Epithelial cell of esophagus (primary cell): Measurements from ENCODE around the gene MBLAC1.

ENCODE experiments used
- DNase-seq: peaks from one replicate; pipeline ENCODE4 v3.0.0; 2010; ENCODE audit warnings: low read depth
- H3K4me3 ChIP-seq: 2 replicates; pipeline ENCODE4 v1.5.1; 2011; ENCODE audit warnings: mild to moderate bottlenecking, low read length, control low read depth
- CTCF ChIP-seq: IDR thresholded peaks from 2 replicates; pipeline ENCODE4 v1.5.1; 2011; ENCODE audit warnings: low read depth, mild to moderate bottlenecking, low read length, control low read depth, inconsistent platforms; ENCODE audit not compliant: insufficient read depth; ENCODE audit errors: missing control alignments

MBLAC1 gene

DNA sequence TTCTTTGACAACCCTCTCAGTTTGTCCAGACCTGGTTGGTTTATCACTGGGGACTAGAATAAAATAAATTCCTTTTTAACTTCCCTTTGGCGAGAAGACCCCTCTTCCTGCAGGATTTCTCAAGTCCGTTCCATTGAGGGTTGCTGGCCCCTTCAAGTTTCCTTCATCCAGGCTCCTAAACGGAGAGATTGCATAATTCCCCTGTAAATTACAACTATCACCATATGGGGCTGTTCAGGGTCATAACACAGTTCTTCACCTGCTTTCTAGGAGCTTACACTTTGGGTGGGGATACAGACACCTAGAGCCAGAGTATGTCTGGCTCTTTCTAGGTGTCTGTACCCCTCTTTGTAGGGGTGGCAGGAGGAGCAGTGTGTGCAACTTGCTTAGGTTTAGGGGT is 41.3 kb upstream of the MBLAC1 start:
- no peak for TF ChIP-seq CTCF
- H3K4me3 ChIP-seq: no peak overlapping the region
- DNase-seq: no peak

DNA sequence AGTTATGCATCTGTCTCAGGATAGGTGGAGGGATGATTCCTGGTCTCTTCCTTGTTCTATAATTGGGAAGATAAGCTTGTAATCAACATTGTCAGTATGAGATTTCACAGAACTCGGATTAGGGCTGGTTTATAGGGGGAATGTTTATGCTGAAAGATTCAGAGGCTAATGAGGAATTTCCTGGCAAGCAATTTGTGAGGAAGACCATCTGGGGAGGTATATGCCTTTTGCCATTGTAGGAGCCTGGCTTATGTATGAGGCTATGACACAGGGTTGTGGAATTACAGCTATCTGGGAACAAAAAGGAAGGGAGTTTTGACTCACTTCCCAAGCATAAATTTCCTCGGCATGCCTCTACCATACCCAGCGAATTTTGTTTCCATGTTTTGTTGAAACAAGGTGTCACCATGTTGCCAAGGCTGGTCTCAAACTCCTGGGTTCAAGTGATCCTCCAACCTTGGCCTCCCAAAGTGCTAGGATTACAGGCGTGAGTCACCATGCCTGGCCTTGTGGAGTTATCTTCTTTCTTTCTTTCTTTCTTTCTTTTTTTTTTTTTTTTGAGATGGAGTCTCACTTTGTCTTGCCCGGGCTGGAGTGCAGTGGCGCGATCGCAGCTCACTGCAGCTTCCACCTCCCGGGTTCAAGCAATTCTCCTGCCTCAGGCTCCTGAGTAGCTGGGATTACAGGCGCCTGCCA is 39.6 kb upstream of the MBLAC1 start:
- peak; percentile 86 for DNase-seq
- no peak overlapping the region for H3K4me3 ChIP-seq
- no peak for TF ChIP-seq CTCF

DNA sequence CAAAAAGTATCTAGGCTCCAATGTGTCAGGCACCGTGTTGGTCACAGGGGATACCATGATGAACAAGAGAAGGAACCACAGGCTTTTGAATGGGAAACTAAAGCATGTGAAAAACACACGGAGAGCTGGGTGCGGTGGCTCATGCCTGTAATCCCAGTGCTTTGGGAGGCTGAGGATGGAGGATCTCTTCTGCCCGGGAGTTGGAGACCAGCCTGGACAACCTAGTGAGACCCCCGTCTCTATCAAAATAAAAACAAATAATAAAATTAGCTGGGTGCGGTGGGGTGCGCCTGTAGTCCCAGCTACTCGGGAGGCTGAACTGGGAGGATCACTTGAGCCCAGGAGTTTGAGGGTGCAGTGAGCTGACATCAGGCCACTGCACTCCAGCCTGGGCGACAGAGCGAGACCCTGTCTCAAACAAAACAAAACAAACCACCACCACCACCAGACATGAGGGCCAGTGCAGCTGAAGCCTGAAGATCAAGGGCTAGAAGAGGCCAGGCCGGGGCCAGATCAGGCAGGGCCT is 38.6 kb upstream of the MBLAC1 start:
- TF ChIP-seq CTCF: no peak
- no peak for DNase-seq
- H3K4me3 ChIP-seq: peak overlapping the region; percentile 93

DNA sequence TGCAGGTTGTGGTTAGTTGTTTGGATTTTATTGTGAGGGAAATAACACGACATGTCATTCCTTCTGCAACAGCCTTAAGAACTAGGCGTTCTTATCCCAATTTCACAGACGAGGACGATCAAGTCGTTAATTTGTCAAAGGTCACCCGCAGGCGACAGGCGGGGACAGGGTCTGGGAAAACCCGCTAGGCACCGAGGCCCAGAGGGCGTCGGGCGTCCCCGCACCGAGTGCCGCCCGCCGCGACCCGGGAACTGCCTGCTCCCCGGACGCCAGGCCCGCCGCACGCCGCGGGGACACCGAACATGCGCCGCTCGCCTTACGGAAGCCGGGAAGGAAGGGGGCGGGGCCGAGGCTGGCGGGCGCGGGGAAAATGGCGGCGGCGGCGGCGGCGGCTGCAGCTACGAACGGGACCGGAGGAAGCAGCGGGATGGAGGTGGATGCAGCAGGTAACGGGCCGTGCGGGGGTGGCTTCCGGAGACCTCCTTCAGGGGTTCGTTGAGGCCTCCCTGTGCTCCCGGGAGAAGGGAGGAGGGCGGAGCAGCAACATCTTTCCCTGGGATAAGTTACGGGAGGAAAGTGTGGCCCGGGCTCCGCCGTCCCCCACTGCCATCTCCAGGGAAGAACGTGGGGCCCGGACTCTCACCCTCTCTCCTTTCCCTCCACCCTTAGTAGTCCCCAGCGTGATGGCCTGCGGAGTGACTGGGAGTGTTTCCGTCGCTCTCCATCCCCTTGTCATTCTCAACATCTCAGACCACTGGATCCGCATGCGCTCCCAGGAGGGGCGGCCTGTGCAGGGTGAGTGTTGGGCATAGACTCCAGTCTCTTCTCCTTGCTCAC is 37.9 kb upstream of the MBLAC1 start, which contains the start of gene COPS6:
Gene COPS6 (plus strand): TSS at position 349 of the 837 bp plus-strand sequence. CDS start 22 bp downstream, at position 371.
- peak; percentile 82 for DNase-seq
- peak within 1 kb of the TSS; percentile 93 for H3K4me3 ChIP-seq
- TF ChIP-seq CTCF: no peak

DNA sequence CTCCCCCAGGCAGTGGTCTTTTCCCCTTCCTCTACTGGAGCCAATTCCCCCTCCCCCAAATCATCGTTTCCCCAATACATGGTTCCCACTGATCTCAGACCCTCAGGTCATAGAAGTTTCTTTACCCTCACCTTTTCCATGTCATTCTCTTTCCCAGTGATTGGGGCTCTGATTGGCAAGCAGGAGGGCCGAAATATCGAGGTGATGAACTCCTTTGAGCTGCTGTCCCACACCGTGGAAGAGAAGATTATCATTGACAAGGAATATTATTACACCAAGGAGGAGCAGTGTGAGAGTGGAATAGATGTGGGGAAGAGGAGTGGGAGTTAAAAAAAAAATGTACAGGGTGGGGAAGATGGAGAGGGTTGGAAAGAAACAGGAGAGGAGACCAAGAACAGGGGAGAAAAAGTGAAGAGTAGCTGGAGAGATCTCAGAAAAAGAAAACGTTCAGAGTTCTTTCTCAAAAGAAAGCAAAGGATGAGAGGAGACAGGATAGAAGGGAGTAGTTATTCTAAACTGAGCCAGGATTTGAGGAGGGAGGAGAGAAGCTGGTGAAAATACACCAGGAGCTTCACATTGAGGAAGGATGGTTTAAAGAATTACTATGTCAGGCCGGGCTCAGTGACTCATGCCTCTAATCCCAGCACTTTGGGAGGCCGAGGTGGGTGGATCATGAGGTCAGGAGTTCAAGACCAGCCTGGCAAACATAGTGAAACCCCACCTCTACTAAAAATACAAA is 37.1 kb upstream of the MBLAC1 start:
- peak; percentile 15 for DNase-seq

More for the DNA sequence above, 37.1 kb upstream of the MBLAC1 start:
- no peak for TF ChIP-seq CTCF
- H3K4me3 ChIP-seq: peak overlapping the region; percentile 93
